Measurements from ENCODE around the gene ASB13.

The ASB13 gene

DNA sequence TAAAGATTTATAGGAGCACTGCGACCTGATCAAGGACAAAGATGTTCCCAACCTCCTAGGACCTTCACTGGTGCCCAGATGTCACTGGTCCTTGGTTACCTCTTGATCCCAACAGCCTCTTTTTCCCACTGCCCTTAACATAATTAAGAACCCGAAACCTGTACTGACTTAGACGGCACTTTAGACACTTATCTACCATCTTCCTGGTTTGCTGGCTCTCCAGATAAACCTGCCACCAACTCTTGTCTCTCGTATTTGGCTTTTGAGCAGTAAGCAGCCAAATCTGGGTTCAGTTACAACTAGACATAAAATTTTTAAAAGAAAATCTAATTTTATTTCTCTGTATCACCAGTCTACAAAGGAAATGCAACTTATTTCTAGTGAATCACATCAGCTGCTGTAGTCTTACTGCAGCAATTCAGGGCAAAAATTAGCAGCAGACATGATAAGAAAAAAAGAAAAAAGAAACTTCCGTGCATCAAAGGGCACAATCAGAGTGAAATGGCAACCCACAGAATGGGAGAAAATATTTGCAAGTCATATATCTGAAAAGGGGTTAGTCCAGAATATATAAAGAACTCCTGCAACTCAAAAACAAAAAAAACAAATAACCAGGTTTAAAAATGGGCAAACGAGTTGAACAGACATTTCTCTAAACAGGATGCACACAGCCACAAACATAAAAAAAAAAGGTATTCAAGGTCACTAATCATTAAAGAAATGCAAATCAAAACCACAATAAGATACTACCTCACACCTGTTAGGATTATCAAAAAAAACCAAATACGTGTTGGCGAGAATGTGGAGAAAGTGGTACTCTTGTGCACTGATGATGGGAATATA, 9.4 kb downstream of the ASB13 start:
- Histone ChIP-seq H3K27ac (ENCODE audit: low read length) (no peak overlapping the region), H3K4me3 (ENCODE audit: low read length) (no peak overlapping the region), H3K36me3 (ENCODE audit: control insufficient read depth, insufficient read depth, low read length) (no peaks in the 10 kb centered on the region), H3K27me3 (ENCODE audit: control insufficient read depth, insufficient read depth, low read length) (no peaks in the 10 kb centered on the region), H3K9me3 (ENCODE audit: control insufficient read depth, insufficient read depth, low read length) (no peaks in the 10 kb centered on the region), H3K4me1 (ENCODE audit: control insufficient read depth, insufficient read depth, low read length) (peaks cover 8% of the 10 kb centered on the region)
- DNase-seq (ENCODE audit: low read depth, low spot score): no peak
- WGBS (ENCODE audit: insufficient coverage, insufficient read length): no CpG with 5 or more reads among the region's 8 CpGs

DNA sequence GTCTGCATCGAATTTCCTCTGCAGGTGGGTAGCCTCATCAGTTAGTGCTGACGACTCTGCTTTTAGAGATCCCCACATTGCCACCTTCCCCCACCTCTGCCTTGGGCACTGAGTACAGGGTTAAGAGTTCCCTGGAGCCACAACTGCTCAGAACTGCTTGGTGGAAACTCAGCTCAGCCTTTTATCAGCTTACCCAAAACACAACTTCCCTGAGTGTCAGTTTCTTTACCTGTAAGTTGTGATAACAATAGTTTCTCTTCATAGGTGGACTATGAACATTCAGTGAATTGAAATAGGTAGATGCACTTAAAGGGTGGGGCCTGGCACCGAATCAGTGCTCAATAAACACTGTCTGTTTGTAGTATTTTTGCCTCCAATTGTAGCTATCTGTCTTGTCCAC, 11.3 kb downstream of the ASB13 start:
- Histone ChIP-seq H3K4me3 (ENCODE audit: low read length) (no peak overlapping the region), H3K9me3 (ENCODE audit: control insufficient read depth, insufficient read depth, low read length) (no peaks in the 10 kb centered on the region), H3K27me3 (ENCODE audit: control insufficient read depth, insufficient read depth, low read length) (no peaks in the 10 kb centered on the region), H3K36me3 (ENCODE audit: control insufficient read depth, insufficient read depth, low read length) (no peaks in the 10 kb centered on the region; the same call in 1 of the 2 replicates), H3K27ac (ENCODE audit: low read length) (no peak overlapping the region), H3K4me1 (ENCODE audit: control insufficient read depth, insufficient read depth, low read length) (peaks cover 7% of the 10 kb centered on the region)
- DNase-seq (ENCODE audit: low read depth, low spot score): no peak
- WGBS (ENCODE audit: insufficient coverage, insufficient read length): no CpG with 5 or more reads among the region's 3 CpGs

DNA sequence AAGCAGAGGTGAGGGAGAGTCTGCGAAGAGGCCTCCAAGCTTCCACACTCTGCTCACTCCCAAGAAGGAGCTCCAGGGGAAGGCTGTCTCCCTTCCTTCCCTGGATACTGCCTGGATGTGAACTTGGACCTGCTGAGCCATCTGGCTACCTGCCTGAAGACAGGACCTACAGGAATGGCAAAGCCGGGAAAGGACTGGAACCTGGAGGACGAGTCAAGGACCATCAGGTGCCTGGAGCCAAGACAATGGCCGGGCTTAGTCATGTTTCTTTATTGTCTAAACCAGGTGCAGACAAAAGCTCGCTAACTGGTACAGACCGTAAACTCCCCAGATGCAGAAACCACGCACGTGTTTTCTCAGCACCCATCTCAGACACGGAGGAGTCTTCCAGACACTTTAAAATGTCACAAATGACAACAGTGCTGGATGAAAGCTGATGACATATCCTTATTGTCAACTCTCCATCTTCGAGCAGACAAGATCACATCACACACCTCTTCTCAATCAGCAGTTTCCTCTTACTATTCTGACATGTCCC, 12.1 kb downstream of the ASB13 start:
- Histone ChIP-seq H3K36me3 (ENCODE audit: control insufficient read depth, insufficient read depth, low read length) (no peaks in the 10 kb centered on the region; the same call in 1 of the 2 replicates), H3K4me1 (ENCODE audit: control insufficient read depth, insufficient read depth, low read length) (peaks cover 4% of the 10 kb centered on the region), H3K9me3 (ENCODE audit: control insufficient read depth, insufficient read depth, low read length) (no peaks in the 10 kb centered on the region), H3K27me3 (ENCODE audit: control insufficient read depth, insufficient read depth, low read length) (no peaks in the 10 kb centered on the region), H3K4me3 (ENCODE audit: low read length) (no peak overlapping the region), H3K27ac (ENCODE audit: low read length) (no peak overlapping the region)
- DNase-seq (ENCODE audit: low read depth, low spot score): no peak
- WGBS (ENCODE audit: insufficient coverage, insufficient read length): no CpG with 5 or more reads among the region's 10 CpGs

DNA sequence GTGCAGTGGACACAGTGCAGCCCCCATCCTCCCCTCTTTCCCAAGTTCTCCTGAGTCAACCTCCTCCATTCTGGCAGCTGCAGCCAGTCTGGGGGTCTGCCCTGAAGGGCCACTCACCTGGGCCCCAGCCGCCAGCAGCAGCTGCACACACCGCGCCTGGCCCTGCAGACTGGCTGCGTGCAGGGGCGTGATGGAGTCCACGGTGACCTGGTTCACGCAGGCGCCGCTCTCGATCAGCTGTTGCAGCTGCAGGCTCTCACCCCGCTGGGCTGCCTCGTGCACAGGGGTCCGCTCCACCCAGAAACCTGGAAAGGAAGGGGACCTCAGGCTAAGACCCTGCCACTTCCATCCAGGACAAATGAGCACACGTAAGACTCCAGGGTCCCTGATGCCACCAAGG, 13.6 kb downstream of the ASB13 start:
- H3K4me1 ChIP-seq (ENCODE audit: control insufficient read depth, insufficient read depth, low read length): no peaks in the 10 kb centered on the region
- WGBS (ENCODE audit: insufficient coverage, insufficient read length): no CpG with 5 or more reads among the region's 14 CpGs
- H3K36me3 ChIP-seq (ENCODE audit: control insufficient read depth, insufficient read depth, low read length): peaks cover 3% of the 10 kb centered on the region
- no peak overlapping the region for H3K27ac ChIP-seq (ENCODE audit: low read length)
- no peaks in the 10 kb centered on the region for H3K9me3 ChIP-seq (ENCODE audit: control insufficient read depth, insufficient read depth, low read length)
- no peak for DNase-seq (ENCODE audit: low read depth, low spot score)
- no peak overlapping the region for H3K4me3 ChIP-seq (ENCODE audit: low read length)
- H3K27me3 ChIP-seq (ENCODE audit: control insufficient read depth, insufficient read depth, low read length): no peaks in the 10 kb centered on the region

GRCh38 chr10:5651388-5651764, 15.0 kb downstream of the ASB13 start:
- Histone ChIP-seq H3K27ac (ENCODE audit: low read length) (no peak overlapping the region), H3K36me3 (ENCODE audit: control insufficient read depth, insufficient read depth, low read length) (peaks cover 3% of the 10 kb centered on the region), H3K4me3 (ENCODE audit: low read length) (no peak overlapping the region), H3K9me3 (ENCODE audit: control insufficient read depth, insufficient read depth, low read length) (no peaks in the 10 kb centered on the region), H3K27me3 (ENCODE audit: control insufficient read depth, insufficient read depth, low read length) (no peaks in the 10 kb centered on the region), H3K4me1 (ENCODE audit: control insufficient read depth, insufficient read depth, low read length) (no peaks in the 10 kb centered on the region)
- WGBS (ENCODE audit: insufficient coverage, insufficient read length): no CpG with 5 or more reads among the region's 11 CpGs
- no peak for DNase-seq (ENCODE audit: low read depth, low spot score)

DNA sequence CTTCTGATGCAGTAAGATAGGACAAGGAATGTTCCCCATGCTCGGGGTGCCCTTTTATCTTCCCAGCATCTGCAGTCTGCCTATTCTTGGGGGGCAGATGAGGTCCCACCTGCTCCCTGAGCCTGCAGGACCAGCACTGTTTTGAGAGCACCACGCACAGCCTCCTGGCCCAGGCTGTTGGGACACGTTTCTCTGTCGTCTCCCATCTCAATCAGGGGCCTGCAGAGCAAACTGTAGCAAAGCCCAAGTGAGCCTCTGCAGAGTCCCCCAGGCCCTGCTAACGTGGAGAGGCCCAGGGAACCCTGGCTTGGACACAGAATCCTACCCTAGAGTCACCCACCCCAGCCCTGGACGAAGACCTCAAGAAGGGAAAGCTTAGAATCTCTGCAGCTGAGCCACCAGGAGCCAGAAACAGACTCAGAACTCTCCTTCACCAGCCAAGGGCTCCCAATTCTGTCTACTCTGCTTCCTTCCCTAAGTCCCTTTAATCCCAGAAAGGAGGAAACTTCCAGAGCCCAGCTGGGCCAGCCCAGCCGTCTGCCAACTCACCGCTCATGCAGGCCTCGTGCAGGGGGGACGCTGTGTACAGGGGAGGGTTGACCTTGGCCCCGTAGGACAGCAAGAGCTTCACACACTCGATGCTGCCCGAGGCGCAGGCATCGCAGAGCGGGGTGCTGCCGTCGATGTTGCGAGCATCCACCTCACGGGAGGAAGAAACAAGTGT, 15.6 kb downstream of the ASB13 start:
- no peaks in the 10 kb centered on the region for H3K4me1 ChIP-seq (ENCODE audit: control insufficient read depth, insufficient read depth, low read length)
- H3K36me3 ChIP-seq (ENCODE audit: control insufficient read depth, insufficient read depth, low read length): peaks cover 3% of the 10 kb centered on the region
- no peak for DNase-seq (ENCODE audit: low read depth, low spot score)
- H3K27ac ChIP-seq (ENCODE audit: low read length): no peak overlapping the region
- H3K4me3 ChIP-seq (ENCODE audit: low read length): no peak overlapping the region
- no peaks in the 10 kb centered on the region for H3K27me3 ChIP-seq (ENCODE audit: control insufficient read depth, insufficient read depth, low read length)
- WGBS (ENCODE audit: insufficient coverage, insufficient read length): no CpG with 5 or more reads among the region's 20 CpGs
- no peaks in the 10 kb centered on the region for H3K9me3 ChIP-seq (ENCODE audit: control insufficient read depth, insufficient read depth, low read length)

DNA sequence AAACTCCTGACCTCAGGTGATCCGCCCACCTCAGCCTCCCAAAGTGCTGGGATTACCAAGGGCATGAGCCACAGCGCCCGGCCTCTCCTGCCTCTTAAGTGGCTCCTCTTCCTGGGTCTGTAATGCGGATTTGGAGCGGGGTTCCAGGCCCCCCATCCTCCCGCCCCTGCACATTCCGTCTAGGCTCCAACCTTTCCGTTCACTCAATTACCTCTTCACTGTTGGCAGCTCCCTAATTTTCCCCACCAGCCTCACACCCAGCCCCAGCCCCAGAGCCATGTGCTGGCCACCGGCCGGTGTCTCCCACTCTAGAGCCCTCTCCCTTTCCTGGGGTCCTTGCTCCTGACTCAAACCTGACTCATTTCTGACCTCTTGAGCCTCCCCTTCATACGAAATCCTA, 16.6 kb downstream of the ASB13 start:
- Histone ChIP-seq H3K36me3 (ENCODE audit: control insufficient read depth, insufficient read depth, low read length) (peaks cover 3% of the 10 kb centered on the region), H3K27ac (ENCODE audit: low read length) (no peak overlapping the region), H3K27me3 (ENCODE audit: control insufficient read depth, insufficient read depth, low read length) (no peaks in the 10 kb centered on the region), H3K4me3 (ENCODE audit: low read length) (no peak overlapping the region), H3K9me3 (ENCODE audit: control insufficient read depth, insufficient read depth, low read length) (no peaks in the 10 kb centered on the region), H3K4me1 (ENCODE audit: control insufficient read depth, insufficient read depth, low read length) (no peaks in the 10 kb centered on the region)
- no CpG with 5 or more reads among the region's 11 CpGs for WGBS (ENCODE audit: insufficient coverage, insufficient read length)
- DNase-seq (ENCODE audit: low read depth, low spot score): no peak

DNA sequence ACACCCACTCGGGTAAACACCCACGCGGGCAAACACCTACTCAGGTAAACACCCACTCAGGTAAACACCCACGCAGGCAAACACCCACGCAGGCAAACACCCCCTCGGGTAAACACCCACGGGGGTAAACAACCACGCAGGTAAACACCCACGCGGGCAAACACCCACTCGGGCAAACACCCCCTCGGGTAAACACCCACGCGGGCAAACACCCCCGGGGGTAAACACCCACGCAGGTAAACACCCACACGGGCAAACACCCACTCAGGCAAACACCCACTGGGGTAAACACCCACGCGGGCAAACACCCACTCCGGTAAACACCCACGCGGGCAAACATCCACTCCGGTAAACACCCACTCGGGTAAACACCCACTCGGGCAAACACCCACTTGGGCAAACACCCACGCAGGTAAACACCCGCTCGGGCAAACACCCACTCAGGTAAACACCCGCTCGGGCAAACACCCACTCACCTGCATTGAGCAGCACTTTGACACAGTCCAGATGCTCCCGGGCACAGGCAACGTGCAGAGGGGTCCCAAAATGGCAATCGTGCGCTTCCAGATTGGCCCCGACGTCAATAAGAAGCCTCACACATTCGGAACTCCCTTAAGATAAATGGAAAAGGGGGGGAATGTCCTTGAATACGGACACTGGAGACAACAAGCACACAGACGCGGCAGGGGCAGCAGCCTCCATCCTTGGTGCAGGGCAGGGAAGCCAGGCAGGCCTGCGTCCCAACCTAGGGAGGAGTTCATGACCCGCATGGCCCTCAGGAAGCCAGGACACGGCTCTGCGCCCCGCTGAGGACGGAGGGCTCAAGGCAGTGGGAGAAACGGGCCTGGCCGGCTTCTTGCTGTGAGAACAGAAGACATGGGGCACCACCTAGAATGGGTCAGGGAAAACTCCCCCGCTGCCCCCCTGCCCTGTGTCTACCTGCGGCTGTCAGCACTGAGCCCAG, 17.6 kb downstream of the ASB13 start:
- Histone ChIP-seq H3K36me3 (ENCODE audit: control insufficient read depth, insufficient read depth, low read length) (peaks cover 3% of the 10 kb centered on the region), H3K4me3 (ENCODE audit: low read length) (no peak overlapping the region), H3K9me3 (ENCODE audit: control insufficient read depth, insufficient read depth, low read length) (no peaks in the 10 kb centered on the region), H3K27ac (ENCODE audit: low read length) (no peak overlapping the region), H3K27me3 (ENCODE audit: control insufficient read depth, insufficient read depth, low read length) (no peaks in the 10 kb centered on the region), H3K4me1 (ENCODE audit: control insufficient read depth, insufficient read depth, low read length) (no peaks in the 10 kb centered on the region)
- WGBS (ENCODE audit: insufficient coverage, insufficient read length): no CpG with 5 or more reads among the region's 50 CpGs
- no peak for DNase-seq (ENCODE audit: low read depth, low spot score)

DNA sequence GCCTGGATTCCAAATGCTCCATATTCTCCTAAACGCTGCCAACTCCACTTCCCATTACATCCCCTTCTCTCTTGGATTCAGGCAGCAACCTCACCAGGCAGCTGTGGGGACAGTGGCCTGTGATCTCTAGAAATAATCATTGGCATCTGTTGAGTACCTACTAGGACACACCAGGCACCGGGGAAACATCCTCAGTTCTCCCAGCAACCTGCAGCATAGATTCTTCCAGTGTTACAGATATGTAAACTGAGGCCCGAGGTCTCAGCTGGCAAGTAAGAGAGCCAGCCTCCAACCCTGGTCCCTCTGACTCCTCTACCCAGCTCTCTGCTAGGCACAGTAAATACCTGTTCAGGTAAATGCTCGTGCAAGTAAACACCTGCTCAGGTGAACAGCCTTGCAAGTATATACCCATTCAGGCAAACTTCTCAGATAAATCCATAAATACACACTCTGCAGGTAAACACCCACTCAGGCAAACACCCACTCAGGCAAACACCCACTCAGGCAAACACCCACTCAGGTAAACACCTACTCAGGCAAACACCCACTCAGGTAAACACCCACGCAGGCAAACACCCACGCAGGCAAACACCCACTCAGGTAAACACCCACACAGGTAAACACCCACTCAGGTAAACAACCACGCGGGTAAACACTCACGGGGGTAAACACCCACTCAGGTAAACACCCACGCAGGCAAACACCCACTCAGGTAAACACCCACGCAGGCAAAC, 18.7 kb downstream of the ASB13 start:
- H3K4me1 ChIP-seq (ENCODE audit: control insufficient read depth, insufficient read depth, low read length): no peaks in the 10 kb centered on the region
- peaks cover 3% of the 10 kb centered on the region for H3K36me3 ChIP-seq (ENCODE audit: control insufficient read depth, insufficient read depth, low read length)
- no peak overlapping the region for H3K4me3 ChIP-seq (ENCODE audit: low read length)
- H3K9me3 ChIP-seq (ENCODE audit: control insufficient read depth, insufficient read depth, low read length): no peaks in the 10 kb centered on the region
- no peaks in the 10 kb centered on the region for H3K27me3 ChIP-seq (ENCODE audit: control insufficient read depth, insufficient read depth, low read length)
- no peak overlapping the region for H3K27ac ChIP-seq (ENCODE audit: low read length)
- no peak for DNase-seq (ENCODE audit: low read depth, low spot score)
- WGBS (ENCODE audit: insufficient coverage, insufficient read length): no CpG with 5 or more reads among the region's 11 CpGs

Data from iPS DF 6.9 (cell line).